ENCODE results near the gene KRT40. TPM values are rescaled to one million over a fixed set of nuclear protein-coding genes. Genes with fewer than 3 reads are reported as not detected.

Gene KRT40
- not detected for total RNA-seq
- long read RNA-seq, result 0 reads

GRCh38 chr17:40984226-40984625, at the start of gene KRT40:
TSS of gene KRT40 (minus strand) at chr17:40984326. CDS start at chr17:40984273, 53 bp downstream.
- TF ChIP-seq, protein P1, sequence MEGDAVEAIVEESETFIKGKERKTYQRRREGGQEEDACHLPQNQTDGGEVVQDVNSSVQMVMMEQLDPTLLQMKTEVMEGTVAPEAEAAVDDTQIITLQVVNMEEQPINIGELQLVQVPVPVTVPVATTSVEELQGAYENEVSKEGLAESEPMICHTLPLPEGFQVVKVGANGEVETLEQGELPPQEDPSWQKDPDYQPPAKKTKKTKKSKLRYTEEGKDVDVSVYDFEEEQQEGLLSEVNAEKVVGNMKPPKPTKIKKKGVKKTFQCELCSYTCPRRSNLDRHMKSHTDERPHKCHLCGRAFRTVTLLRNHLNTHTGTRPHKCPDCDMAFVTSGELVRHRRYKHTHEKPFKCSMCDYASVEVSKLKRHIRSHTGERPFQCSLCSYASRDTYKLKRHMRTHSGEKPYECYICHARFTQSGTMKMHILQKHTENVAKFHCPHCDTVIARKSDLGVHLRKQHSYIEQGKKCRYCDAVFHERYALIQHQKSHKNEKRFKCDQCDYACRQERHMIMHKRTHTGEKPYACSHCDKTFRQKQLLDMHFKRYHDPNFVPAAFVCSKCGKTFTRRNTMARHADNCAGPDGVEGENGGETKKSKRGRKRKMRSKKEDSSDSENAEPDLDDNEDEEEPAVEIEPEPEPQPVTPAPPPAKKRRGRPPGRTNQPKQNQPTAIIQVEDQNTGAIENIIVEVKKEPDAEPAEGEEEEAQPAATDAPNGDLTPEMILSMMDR (IDR thresholded peaks at IDR 0.05; ENCODE audit: borderline replicate concordance), result no peak
- DNase-seq, result no peak
- no peaks in the 10 kb centered on the region for H3K36me3 ChIP-seq
- no peaks in the 10 kb centered on the region for H3K9me3 ChIP-seq (replicated peaks)
- H3K4me1 ChIP-seq, result peaks cover 6% of the 10 kb centered on the region
- no peak within 1 kb of the TSS for H3K4me3 ChIP-seq
- no peak within 1 kb of the TSS for H3K27ac ChIP-seq (replicated peaks)
- intact Hi-C loops (cut with micrococcal nuclease), result no loop called here
- H3K27me3 ChIP-seq (ENCODE audit: low read depth), result peaks cover 89% of the 10 kb centered on the region

DNA sequence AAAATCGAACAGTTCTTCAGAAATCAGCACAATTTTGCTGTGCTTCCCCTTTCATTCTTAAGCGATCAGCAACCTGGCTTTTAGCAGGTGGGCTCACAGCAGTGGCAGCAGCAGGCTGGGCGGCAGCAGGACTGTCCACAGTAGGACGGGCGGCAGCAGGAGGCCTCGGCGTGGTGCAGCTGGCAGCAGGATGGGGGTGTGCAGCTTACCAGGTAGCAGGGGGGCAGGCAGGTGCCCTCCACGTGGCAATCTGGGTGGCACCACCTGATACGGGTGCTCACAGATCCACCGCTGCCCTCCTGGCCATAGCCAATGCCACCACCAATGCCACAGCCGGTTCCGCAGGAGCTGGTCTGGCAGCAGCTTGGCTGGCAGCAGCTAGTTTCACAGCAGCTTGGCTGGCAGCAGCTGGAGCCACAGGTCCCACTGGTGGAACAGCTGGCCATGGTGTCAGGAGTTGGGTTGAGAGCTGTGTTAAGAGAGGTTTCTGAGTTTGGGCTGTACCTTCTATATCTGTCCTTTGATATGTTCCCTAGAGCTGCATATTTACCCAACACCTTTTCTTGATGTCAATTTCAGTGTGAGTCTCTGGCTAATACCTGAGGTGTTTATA, 45.6 kb upstream of the KRT40 start, which contains the start of gene KRTAP1-4:
Gene KRTAP1-4 (minus strand): TSS at position 563 of the 613 bp plus-strand sequence. CDS start 117 bp downstream, at position 446.
- DNase-seq, result no peak
- H3K4me1 ChIP-seq, result no peaks in the 10 kb centered on the region
- no peak within 1 kb of the TSS for H3K4me3 ChIP-seq
- H3K9me3 ChIP-seq (replicated peaks), result no peaks in the 10 kb centered on the region
- TF ChIP-seq, protein P1 (IDR thresholded peaks at IDR 0.05; ENCODE audit: borderline replicate concordance), result no peak
- intact Hi-C loops (cut with micrococcal nuclease), result no loop called here
- no peak within 1 kb of the TSS for H3K27ac ChIP-seq (replicated peaks)
- no peaks in the 10 kb centered on the region for H3K36me3 ChIP-seq
- H3K27me3 ChIP-seq (ENCODE audit: low read depth), result peaks cover 75% of the 10 kb centered on the region

DNA sequence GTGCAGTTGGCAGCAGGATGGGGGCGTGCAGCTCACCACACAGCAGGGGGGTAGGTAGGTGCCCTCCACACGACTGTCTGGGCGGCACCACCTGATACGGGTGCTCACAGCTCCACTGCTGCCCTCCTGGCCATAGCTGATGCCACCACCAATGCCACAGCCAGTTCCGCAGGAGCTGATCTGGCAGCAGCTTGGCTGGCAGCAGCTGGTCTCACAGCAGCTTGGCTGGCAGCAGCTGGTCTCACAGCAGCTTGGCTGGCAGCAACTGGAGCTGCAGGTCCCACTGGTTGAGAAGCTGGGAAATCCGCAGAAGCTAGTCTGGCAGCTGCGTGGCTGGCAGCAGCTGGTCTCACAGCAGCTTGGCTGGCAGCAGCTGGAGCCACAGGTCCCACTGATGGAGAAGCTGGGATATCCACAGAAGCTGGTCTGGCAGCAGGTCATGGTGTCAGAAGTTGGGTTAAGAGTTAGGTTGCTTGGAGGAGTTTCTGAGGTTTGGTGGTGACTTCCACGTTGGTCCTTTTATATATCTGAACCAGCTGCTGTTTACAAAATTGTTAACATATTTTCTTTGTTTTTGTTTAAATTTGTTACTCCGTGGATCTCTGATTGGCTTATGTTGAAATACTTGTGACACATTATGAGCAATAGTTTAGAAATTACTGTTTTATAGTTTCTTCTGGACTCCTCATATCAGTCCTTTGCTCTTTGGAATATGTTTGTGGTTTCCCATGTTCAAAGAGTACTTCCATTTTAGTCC, 42.8 kb upstream of the KRT40 start, which contains the start of gene KRTAP1-5:
Gene KRTAP1-5 (minus strand): TSS at position 494 of the 757 bp plus-strand sequence. CDS start 53 bp downstream, at position 441.
- no peaks in the 10 kb centered on the region for H3K36me3 ChIP-seq
- H3K4me1 ChIP-seq, result no peaks in the 10 kb centered on the region
- H3K27ac ChIP-seq (replicated peaks), result no peak within 1 kb of the TSS
- no peak for DNase-seq
- no peaks in the 10 kb centered on the region for H3K9me3 ChIP-seq (replicated peaks)
- peaks cover 63% of the 10 kb centered on the region for H3K27me3 ChIP-seq (ENCODE audit: low read depth)
- H3K4me3 ChIP-seq, result no peak within 1 kb of the TSS
- intact Hi-C loops (cut with micrococcal nuclease), result no loop called here
- TF ChIP-seq, protein P1 (IDR thresholded peaks at IDR 0.05; ENCODE audit: borderline replicate concordance), result no peak

DNA sequence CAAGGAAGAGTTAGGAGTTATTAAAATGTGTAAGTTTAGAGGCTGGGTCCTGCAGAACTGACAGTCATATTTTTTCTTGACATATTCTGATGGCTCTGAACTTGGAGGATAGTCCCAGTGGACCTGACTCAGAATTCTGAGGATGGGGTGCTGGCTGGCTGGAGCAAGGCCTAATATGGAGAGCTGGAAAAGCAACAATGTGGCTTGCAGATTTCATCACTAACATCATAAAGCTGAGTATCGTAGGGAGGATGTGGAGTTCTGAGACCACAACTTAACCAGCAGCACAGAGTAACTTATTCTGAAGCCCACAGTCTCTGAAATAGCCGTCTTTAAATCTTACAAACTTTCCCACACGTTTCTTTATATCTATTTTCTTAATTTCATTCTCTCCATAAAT, 40.6 kb upstream of the KRT40 start:
- no peak for DNase-seq
- no peak overlapping the region for H3K4me3 ChIP-seq

DNA sequence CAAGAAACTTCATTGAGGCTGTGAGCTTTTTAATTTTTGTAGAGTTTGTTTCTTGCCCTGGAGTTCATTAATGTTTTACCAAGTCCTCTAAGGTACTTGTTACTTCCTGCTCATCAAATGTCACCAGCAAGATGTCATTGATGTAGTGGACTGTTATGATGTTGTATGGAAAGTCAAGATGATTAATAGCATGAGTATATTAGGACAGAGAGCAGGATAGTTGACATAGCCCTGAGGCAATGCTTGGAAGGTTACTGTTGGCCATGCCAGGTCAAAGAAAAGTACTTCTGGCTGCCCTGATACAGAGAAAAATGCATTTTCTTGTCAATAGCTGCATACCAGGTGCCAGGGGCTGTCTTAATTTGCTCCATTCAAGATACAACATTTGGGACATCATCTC, 36.2 kb upstream of the KRT40 start:
- H3K27me3 ChIP-seq (ENCODE audit: low read depth), result peaks cover 5% of the 10 kb centered on the region
- no peak overlapping the region for H3K4me3 ChIP-seq
- DNase-seq, result no peak
- no peaks in the 10 kb centered on the region for H3K9me3 ChIP-seq (replicated peaks)
- no peaks in the 10 kb centered on the region for H3K36me3 ChIP-seq
- TF ChIP-seq, protein P1 (IDR thresholded peaks at IDR 0.05; ENCODE audit: borderline replicate concordance), result no peak
- H3K27ac ChIP-seq (replicated peaks), result no peak overlapping the region
- H3K4me1 ChIP-seq, result no peaks in the 10 kb centered on the region
- intact Hi-C loops (cut with micrococcal nuclease), result no loop called here

More for the DNA sequence above, 40.6 kb upstream of the KRT40 start:
- peaks cover 44% of the 10 kb centered on the region for H3K27me3 ChIP-seq (ENCODE audit: low read depth)
- H3K9me3 ChIP-seq (replicated peaks), result no peaks in the 10 kb centered on the region
- no peaks in the 10 kb centered on the region for H3K36me3 ChIP-seq
- intact Hi-C loops (cut with micrococcal nuclease), result no loop called here
- no peaks in the 10 kb centered on the region for H3K4me1 ChIP-seq
- H3K27ac ChIP-seq (replicated peaks), result no peak overlapping the region
- TF ChIP-seq, protein P1 (IDR thresholded peaks at IDR 0.05; ENCODE audit: borderline replicate concordance), result no peak
